ENCODE data around the gene CFAP20DC.

- TF ChIP-seq, protein P1, sequence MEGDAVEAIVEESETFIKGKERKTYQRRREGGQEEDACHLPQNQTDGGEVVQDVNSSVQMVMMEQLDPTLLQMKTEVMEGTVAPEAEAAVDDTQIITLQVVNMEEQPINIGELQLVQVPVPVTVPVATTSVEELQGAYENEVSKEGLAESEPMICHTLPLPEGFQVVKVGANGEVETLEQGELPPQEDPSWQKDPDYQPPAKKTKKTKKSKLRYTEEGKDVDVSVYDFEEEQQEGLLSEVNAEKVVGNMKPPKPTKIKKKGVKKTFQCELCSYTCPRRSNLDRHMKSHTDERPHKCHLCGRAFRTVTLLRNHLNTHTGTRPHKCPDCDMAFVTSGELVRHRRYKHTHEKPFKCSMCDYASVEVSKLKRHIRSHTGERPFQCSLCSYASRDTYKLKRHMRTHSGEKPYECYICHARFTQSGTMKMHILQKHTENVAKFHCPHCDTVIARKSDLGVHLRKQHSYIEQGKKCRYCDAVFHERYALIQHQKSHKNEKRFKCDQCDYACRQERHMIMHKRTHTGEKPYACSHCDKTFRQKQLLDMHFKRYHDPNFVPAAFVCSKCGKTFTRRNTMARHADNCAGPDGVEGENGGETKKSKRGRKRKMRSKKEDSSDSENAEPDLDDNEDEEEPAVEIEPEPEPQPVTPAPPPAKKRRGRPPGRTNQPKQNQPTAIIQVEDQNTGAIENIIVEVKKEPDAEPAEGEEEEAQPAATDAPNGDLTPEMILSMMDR (IDR thresholded peaks at IDR 0.05; ENCODE audit: low read depth, low read length, poor library complexity, severe bottlenecking): no peak
- no peak for TF ChIP-seq EZH2phosphoT487 (IDR thresholded peaks at IDR 0.05; ENCODE audit: borderline replicate concordance, low read length)
These were observed 151.3 kb downstream of the CFAP20DC start for GRCh38 chr3:58898513-58898912.
